ENCODE results near the gene VDAC2.

The VDAC2 gene

GRCh38 chr10:75228834-75229233, 18.2 kb downstream of the VDAC2 start:
- no peak for DNase-seq

- no peak for DNase-seq
These were observed 19.4 kb downstream of the VDAC2 start for GRCh38 chr10:75229971-75230370.

GRCh38 chr10:75230600-75231038, 20.0 kb downstream of the VDAC2 start:
- peak; percentile 47 for DNase-seq

- DNase-seq = no peak
These were observed 21.3 kb downstream of the VDAC2 start for GRCh38 chr10:75231672-75232581.

- DNase-seq = no peak
These were observed 22.9 kb downstream of the VDAC2 start for GRCh38 chr10:75233444-75234016.

GRCh38 chr10:75234017-75234682, 23.6 kb downstream of the VDAC2 start:
- peak; percentile 63 for DNase-seq

- DNase-seq = peak; percentile 85
These were observed 24.2 kb downstream of the VDAC2 start for GRCh38 chr10:75234683-75235374.

GRCh38 chr10:75235375-75236177, 25.0 kb downstream of the VDAC2 start, which contains the start of gene COMTD1:
TSS of gene COMTD1 (minus strand) at chr10:75235957. CDS start at chr10:75235928, 29 bp downstream.
- peak; percentile 91 for DNase-seq

- no peak for DNase-seq
These were observed 25.7 kb downstream of the VDAC2 start for GRCh38 chr10:75236178-75236825.

GRCh38 chr10:75238182-75239095, 27.8 kb downstream of the VDAC2 start:
- no peak for DNase-seq

GRCh38 chr10:75239096-75239790, 28.6 kb downstream of the VDAC2 start:
- no peak for DNase-seq

GRCh38 chr10:75240329-75241076, 29.9 kb downstream of the VDAC2 start:
- no peak for DNase-seq

- no peak for DNase-seq
These were observed 32.8 kb downstream of the VDAC2 start for GRCh38 chr10:75243426-75243825.

- DNase-seq = no peak
These were observed 34.1 kb downstream of the VDAC2 start for GRCh38 chr10:75244487-75245353.

GRCh38 chr10:75245354-75246250, 35.0 kb downstream of the VDAC2 start:
- DNase-seq = no peak

GRCh38 chr10:75246506-75246905, 35.9 kb downstream of the VDAC2 start:
- DNase-seq = no peak
